GM18868 (cell line): ENCODE results near the gene ADAM12.
"Not testable (repeated sequence)": the region's sequence is repeated elsewhere in the genome, so short reads cannot be mapped to it uniquely, and the experiment has no call there.

Experiments
- ATAC-seq: cut with Tn5 transposase; IDR thresholded peaks from one replicate; pipeline ENCODE4 v1.9.1; 2021; ENCODE audit warnings: mild to moderate bottlenecking, moderate library complexity; ENCODE audit not compliant: unreplicated experiment

The ADAM12 gene

GRCh38 chr10:125999694-126000093, 388.6 kb downstream of the ADAM12 start:
- no peak for ATAC-seq

GRCh38 chr10:125997586-125997985, 390.7 kb downstream of the ADAM12 start:
- no peak for ATAC-seq

GRCh38 chr10:125995726-125996304, 392.5 kb downstream of the ADAM12 start:
- ATAC-seq: peak; percentile 47

- ATAC-seq: no peak
These were observed 393.7 kb downstream of the ADAM12 start for GRCh38 chr10:125994601-125995000.

- no peak for ATAC-seq
These were observed 396.0 kb downstream of the ADAM12 start for GRCh38 chr10:125992254-125992653.

- no peak for ATAC-seq
These were observed 396.9 kb downstream of the ADAM12 start for GRCh38 chr10:125991392-125991791.

GRCh38 chr10:125990974-125991373, 397.3 kb downstream of the ADAM12 start:
- ATAC-seq: no peak

GRCh38 chr10:125989791-125990190, 398.5 kb downstream of the ADAM12 start:
- no peak for ATAC-seq

- ATAC-seq: no peak
These were observed 402.6 kb downstream of the ADAM12 start for GRCh38 chr10:125985557-125986240.

GRCh38 chr10:125984865-125985495, 403.3 kb downstream of the ADAM12 start:
- no peak for ATAC-seq

GRCh38 chr10:125984346-125984745, 403.9 kb downstream of the ADAM12 start:
- no peak for ATAC-seq

GRCh38 chr10:125983656-125984055, 404.6 kb downstream of the ADAM12 start:
- no peak for ATAC-seq

- ATAC-seq: no peak
These were observed 405.1 kb downstream of the ADAM12 start for GRCh38 chr10:125983161-125983560.

GRCh38 chr10:125982260-125982948, 405.9 kb downstream of the ADAM12 start:
- peak; percentile 68 for ATAC-seq

GRCh38 chr10:125980521-125981035, 407.7 kb downstream of the ADAM12 start:
- ATAC-seq: no peak

- no peak for ATAC-seq
These were observed 408.3 kb downstream of the ADAM12 start for GRCh38 chr10:125979976-125980375.

GRCh38 chr10:125976960-125977605, 411.2 kb downstream of the ADAM12 start:
- no peak for ATAC-seq

- not testable (repeated sequence) for ATAC-seq
These were observed 418.1 kb downstream of the ADAM12 start for GRCh38 chr10:125970077-125970630.

- no peak for ATAC-seq
These were observed 420.7 kb downstream of the ADAM12 start for GRCh38 chr10:125967533-125967932.

- no peak for ATAC-seq
These were observed 423.7 kb downstream of the ADAM12 start for GRCh38 chr10:125964558-125964957.
